Fibroblast of peridontal ligament (primary cell): Measurements from ENCODE around the gene PRKX.
A peak's percentile ranks its signal among the peaks of the same experiment; 100 is the strongest.
"Not testable (repeated sequence)": the region's sequence is repeated elsewhere in the genome, so short reads cannot be mapped to it uniquely, and the experiment has no call there.

Source experiments
- DNase-seq: peaks from one replicate; pipeline ENCODE4 v3.0.0-alpha.2; 2010; ENCODE audit errors: extremely low read depth

PRKX gene

DNA sequence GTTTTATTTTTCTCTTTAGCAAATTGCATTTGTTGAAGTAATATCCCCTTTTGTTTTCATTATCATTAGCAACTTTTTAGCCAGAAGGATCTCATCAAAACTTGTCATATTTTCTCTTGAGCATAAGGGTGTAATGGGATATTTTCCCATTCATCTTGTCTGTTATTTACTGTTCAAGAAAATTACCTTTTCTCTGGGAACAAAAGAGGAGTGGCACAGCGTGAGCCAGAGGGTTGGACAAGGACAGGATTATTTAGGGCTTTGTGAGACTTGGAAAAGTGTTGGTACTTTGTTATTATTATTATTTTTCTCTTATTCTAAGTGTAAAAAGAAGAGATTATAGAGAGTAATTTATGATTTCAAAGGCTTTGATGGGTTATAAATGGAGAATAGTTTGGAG is 135.9 kb downstream of the PRKX start:
- DNase-seq, result no peak

DNA sequence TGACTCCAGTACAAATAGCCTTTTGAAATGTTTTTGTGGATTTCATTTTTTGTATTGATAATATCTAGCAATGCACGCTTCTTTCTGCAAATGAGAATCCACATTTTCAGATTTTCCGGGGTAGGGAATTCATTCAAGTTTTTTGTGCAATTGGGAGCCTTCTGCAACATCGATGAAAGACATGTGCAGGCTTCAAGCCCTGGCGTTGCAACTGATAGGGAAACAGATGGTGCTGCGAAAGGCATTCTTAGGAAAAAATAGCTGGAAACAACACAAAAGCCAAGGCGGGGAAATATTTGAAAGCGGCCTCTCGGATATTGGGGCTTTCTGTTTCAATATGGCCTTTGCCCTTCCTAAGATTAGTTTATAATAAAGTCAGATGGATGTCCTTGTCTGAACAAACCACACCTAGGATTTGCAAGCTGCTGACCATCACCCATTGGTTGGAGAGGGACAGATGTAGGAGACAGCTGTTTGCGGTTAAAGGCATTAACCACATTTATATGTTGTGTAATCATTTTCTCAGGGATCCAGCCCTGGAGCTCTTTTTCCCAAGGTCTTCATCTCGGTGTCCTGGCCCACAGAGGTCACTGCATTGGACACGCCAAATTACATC is 136.5 kb downstream of the PRKX start:
- DNase-seq, result peak; percentile 65

GRCh38 chrX:3567686-3568085 is 145.8 kb downstream of the PRKX start:
- DNase-seq, result no peak

DNA sequence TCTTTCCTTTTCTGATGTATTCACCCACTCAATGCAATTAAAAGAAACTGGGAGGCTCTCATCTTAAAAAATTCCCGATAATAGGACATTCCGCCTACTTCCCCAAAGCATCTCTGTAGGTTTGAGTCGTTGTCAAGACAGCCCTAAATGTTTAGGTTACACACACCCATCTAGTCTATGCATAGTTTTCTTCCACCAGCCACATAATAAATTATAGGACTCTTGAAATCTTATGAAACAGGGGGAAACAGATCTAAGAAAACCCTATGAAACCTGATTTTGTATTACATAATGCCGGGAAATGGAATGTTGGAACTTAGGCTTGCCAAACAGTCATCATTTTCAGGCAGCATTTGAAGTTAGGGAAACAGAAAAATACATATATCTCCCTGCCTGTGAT is 150.0 kb downstream of the PRKX start:
- DNase-seq, result peak; percentile 14

GRCh38 chrX:3560010-3560409 is 153.4 kb downstream of the PRKX start:
- DNase-seq, result not testable (repeated sequence)
